Measurements from ENCODE around the gene AGA.

- TF ChIP-seq RFX5 (IDR thresholded peaks at IDR 0.05; ENCODE audit: low read depth, low read length) (no peak), NFYB (IDR thresholded peaks at IDR 0.05; ENCODE audit: insufficient read depth, low read depth, low read length) (no peak), SRF (IDR thresholded peaks at IDR 0.05; ENCODE audit: low read depth in 2 of 2, low read length in 2 of 2) (no peak), CBX5 (IDR thresholded peaks at IDR 0.05; ENCODE audit: low read depth) (no peak), SUZ12 (IDR thresholded peaks at IDR 0.05; ENCODE audit: unreplicated experiment) (no peak), POLR2A (IDR thresholded peaks at IDR 0.05; ENCODE audit: low read depth, low read length) (no peak), EP300 (IDR thresholded peaks at IDR 0.05; ENCODE audit: borderline replicate concordance in 1 of 2, control insufficient read depth in 1 of 2, low read depth in 2 of 2, low read length in 2 of 2) (no peak), SMC3 (IDR thresholded peaks at IDR 0.05; ENCODE audit: borderline replicate concordance, low read length) (no peak), NFIC (IDR thresholded peaks at IDR 0.05; ENCODE audit: low read depth, low read length) (no peak), REST (IDR thresholded peaks at IDR 0.05; ENCODE audit: low read depth, low read length) (no peak)
Measured at GRCh38 chr4:177455561-177455970, 13.3 kb upstream of the AGA start.
